HG02970 (cell line): Measurements from ENCODE around the gene KCNJ12.

Experiments used
- ATAC-seq: cut with Tn5 transposase; IDR thresholded peaks from one replicate; pipeline ENCODE4 v1.9.1; 2021; ENCODE audit warnings: mild to moderate bottlenecking, moderate library complexity, moderate number of reproducible peaks; ENCODE audit not compliant: unreplicated experiment, low FRiP score

Gene KCNJ12

GRCh38 chr17:21363776-21364642 is 12.1 kb upstream of the KCNJ12 start:
- ATAC-seq = no peak

- ATAC-seq = no peak
Observed at GRCh38 chr17:21365016-21365415, 11.1 kb upstream of the KCNJ12 start.

DNA sequence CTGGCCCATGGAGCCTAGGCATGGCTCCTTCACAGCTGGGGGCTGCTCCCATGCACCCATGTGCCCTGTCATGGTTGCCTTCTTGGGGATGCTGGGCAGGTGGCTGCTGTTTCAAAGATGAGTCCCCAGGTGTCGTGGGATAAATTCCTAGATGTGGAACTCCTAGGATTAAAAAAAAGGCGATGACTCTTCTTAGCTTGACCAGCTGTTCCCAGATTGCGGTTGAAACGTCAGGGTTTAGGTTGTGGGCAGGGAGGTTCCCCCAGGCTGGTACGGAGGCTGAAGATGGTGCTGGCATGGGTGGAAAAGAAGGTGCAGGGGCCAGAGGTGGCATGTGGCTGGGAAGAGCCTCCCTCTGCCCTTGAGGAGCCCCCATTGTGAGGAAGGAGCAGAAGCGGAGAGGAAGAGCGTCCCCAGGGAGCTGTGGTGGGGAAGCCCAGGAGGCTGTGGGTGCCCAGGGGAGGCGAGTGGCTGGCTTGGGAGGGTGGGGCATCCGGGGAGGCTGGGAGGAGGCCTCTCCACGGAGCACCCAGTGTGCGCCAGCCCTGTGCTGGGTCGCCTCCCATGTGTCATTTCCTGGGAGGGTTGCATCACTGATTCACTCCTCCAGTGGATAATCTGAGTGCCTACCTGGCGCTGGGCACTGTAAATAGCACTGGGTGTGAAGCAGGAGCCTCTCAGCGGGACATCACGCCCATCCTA is 7.5 kb upstream of the KCNJ12 start:
- no peak for ATAC-seq

DNA sequence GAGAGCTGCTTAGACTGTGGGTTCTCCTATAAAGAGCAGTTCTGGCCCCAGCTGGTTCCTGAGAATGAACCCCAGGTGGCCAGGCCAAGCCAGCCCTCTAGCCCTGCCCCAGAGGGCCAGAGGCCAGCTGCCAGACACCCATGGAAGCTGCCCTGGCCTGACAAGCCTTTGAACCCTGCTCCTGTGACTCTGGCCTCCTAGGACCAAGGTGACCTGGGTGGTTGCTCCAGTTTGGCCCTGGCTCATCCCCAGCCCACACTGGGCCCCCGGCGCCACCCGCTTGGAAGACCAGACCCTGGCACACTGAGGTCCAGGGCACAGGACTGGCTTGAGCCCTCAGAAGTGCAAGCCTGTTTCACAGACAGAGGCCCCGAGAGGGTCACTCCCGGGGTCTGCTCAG is 6.8 kb upstream of the KCNJ12 start:
- ATAC-seq = no peak

DNA sequence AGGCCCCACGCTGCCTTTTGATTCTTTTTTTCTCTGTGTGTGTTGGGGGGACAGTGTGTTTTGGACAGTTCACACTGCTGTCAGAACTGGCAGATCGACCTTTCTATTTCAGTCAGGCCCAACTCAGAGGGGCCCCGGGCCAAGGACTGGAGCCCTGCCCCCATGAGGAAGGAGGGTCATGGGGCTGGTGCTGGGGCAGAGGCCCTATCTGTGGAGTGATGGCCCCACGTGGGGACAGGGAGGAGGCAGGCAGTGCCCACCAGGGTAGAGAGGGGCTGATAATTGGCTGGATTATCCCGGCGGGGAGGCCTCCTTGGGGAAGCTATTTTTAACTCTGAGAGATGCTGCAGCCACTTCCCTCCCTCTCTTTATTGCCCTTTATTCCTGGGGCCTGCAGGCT is 5.7 kb upstream of the KCNJ12 start:
- ATAC-seq = no peak

- no peak for ATAC-seq
Observed at GRCh38 chr17:21371511-21372081, 4.6 kb upstream of the KCNJ12 start.

GRCh38 chr17:21372256-21372954 is 3.8 kb upstream of the KCNJ12 start:
- ATAC-seq = no peak

DNA sequence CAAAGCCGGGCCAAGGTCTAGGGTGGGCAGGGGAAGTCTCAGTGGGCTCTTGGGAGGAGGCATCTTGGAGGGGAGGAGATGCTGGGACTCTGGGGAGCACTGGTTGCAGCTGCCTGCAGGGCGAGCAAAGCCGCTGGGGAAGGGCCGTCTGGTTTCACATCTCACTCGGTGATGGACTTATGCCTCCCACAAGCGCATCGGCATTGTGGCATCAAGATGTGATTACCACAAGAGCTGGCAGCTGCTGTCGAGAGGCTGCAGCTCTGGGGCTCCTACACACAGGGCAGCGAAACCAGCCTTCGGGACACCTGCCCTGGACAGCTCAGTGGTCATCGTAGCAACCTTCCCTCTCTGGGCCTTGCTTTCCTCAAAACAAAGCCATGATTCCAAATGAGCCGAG is 3.1 kb upstream of the KCNJ12 start:
- ATAC-seq = no peak

DNA sequence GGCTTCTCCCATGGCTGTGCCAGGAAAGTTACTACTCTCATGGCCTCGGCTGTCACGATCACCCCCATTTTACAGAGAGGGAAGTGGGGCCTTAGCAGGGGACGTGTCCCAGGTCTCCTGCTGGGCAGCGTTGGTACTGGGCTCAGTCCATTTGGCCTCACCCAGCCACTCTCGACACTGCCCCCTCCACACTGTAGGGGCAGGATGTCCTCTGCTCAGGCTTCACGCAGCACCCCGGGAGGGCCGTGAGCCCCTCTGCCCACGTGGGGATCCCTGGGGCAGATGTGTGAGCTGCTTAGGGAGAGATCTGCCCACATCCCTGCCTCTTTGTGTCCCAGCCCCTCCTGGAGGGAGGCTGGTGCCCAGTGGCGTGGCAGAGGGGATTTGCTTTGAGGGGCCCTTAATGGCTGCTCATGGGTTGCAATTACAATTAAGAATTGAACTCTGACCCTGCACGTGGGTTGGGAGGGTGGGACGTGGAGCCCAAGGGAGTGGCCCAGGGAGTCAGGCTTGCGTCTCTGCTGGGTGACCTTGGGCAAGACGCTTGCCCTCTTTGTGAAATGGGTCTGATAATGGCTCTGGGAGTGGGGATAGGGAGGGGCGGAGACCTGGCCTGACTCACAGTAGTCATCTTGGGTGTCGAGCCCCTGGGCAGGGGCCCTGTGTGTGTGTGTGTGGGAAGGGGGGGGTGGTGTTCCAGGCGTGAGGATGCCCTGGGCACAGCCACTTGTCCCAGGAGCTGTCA is 2.3 kb upstream of the KCNJ12 start:
- no peak for ATAC-seq

GRCh38 chr17:21374441-21375161 is 1.6 kb upstream of the KCNJ12 start:
- ATAC-seq = no peak

DNA sequence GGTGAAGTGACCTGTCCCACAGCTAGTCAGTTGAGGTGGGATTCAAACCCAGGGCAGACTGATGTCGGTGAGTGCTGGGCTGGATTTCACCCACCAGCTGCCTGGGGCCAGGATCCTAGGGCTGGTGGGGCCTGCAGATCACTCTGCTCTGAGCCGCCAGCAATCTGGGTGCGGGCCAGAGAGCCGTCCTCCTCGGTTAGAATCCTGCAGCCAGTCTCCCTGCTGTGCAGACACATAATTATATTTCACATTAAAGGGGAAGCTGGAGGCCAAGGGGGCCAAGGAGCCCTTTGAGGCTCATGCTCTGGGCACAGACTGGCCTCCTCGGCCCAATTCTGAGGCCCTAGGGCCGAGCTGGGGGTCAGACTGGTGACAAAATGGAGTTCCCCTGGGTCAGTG is 996 bp upstream of the KCNJ12 start:
- ATAC-seq = no peak

DNA sequence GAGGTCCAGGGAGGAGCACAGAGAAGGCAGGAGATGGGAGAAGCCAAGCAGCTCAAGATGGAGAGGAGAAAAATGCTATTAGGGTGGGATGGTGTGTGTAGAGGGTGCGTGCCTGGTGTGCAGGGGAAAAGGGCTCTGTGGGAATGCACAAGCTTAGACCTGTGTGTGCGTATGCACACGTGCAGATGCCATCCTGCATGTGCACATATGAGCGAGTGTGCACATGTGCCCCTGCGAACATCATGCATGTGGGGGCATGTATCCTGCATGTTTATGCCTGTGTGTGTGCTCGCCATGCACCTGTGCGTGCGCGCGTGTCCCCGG is 438 bp upstream of the KCNJ12 start:
- ATAC-seq = no peak

DNA sequence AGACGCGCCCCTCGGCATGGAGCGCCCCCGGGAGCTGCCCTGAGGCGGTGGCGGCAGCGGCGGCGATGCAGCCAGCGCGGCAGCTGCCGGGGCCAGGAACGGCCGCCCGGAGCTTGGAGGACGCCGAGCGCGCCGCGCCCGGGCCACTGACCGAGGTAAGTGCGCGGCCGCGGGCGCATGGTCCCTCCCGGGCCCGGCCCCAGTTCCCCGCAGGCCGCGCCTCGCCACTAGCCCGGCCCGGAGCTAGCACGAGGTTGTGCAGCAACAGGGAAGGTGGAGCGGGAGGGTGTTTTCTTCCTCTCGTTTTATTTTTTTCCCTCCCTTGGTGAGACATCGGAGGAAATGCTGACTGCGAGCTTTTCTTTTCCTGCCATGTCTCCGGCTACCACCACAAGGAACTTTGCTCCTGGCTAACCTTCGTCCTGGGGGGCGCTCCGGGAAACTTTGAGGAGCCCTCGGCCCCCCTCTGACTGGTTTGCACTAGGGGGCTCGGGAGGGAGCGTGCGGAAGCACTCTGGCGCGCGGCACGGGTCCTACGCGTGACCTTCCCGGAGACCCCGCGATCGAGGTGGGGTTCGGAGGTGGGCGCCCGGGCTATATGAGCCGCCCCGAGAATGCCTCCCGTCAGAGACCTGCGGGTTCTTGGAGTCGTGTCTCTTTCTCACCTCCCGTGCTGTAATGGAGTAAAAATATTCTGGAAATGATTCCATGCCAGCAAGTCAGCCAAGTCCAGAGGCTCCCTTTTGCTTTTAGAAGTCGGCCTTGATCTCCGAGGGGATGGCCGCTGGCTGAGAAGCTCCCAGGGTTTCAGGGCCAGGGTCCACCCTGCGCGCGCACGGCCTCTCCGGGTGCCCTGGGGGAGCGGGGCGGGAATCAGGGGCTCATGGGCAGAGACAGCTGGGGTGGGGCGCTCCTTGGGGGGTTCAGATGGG is 868 bp downstream of the KCNJ12 start:
- ATAC-seq = no peak

DNA sequence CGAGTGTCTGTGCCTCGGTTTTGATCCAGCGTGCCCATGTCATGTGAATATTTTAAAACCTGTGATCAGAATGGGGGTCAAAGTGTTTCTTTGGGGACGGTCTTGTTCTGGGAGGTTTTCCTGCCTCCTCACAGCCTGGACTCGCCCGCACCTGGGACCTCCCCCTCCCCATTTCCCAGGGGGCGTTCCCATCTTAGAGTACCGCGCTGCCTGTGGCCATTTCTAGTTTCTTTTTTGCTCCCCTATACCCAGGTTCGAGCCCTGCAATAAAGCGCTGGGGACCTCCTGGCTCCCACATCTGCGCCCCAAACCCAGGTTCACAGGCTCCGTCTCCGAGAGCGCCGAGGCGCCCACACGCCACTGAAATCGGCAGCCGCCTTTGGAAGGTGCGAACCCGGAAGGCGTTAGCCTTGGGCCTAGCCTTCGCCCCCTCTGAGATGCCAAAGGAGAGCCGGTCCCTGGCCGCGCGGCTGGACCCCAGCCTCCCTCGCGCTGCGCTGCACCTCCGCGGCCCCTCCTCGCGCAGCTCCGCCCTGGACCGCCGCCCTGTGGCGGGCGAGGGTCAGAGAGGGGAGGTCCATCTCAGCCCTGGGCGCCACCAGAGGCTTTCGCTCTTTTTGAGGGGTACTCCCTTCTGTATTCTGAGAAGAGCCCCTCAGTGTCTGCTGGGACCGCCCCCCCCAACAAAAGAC is 1.7 kb downstream of the KCNJ12 start:
- no peak for ATAC-seq

- no peak for ATAC-seq
Observed at GRCh38 chr17:21378553-21378952, 2.4 kb downstream of the KCNJ12 start.

GRCh38 chr17:21379080-21379711 is 3.0 kb downstream of the KCNJ12 start:
- no peak for ATAC-seq

GRCh38 chr17:21380659-21381058 is 4.5 kb downstream of the KCNJ12 start:
- no peak for ATAC-seq
